Activated CD4-positive, alpha-beta T cell treated with anti-CD3 and anti-CD28 coated beads, Interleukin-2, amount 50 U/mL, for 4 hours (primary cell): ENCODE data around the gene CLDND2.

Source experiments
- DNase-seq, 2 experiments: peaks; one replicate each; pipeline ENCODE4 v3.0.0-alpha.2; 2020

Gene CLDND2

GRCh38 chr19:51380379-51380778 is 11.6 kb upstream of the CLDND2 start:
- no peak for DNase-seq

GRCh38 chr19:51377422-51377821 is 8.6 kb upstream of the CLDND2 start:
- no peak for DNase-seq

- no peak for DNase-seq
These were observed 6.9 kb upstream of the CLDND2 start for GRCh38 chr19:51375504-51376221.

GRCh38 chr19:51372649-51373504 is 4.1 kb upstream of the CLDND2 start, which contains the start of gene NKG7:
Gene NKG7 (minus strand): TSS chr19:51372654. CDS start chr19:51372535, 119 bp downstream.
- DNase-seq = peak; percentile 68 to 74

GRCh38 chr19:51372021-51372648 is 3.3 kb upstream of the CLDND2 start:
- no peak for DNase-seq

GRCh38 chr19:51371186-51371690 is 2.4 kb upstream of the CLDND2 start:
- DNase-seq = no peak

GRCh38 chr19:51370230-51370629 is 1.4 kb upstream of the CLDND2 start:
- no peak for DNase-seq

GRCh38 chr19:51367565-51368365 is 1.0 kb downstream of the CLDND2 start:
- DNase-seq = peak; percentile 94 to 95

GRCh38 chr19:51367255-51367564 is 1.6 kb downstream of the CLDND2 start:
- DNase-seq = no peak

- peak; percentile 91 for DNase-seq
These were observed 2.2 kb downstream of the CLDND2 start for GRCh38 chr19:51366389-51367254.

GRCh38 chr19:51365965-51366388 is 2.8 kb downstream of the CLDND2 start, which contains the start of gene ETFB:
Gene ETFB (minus strand): TSS chr19:51366388. CDS start chr19:51366326, 62 bp downstream.
- no peak for DNase-seq

GRCh38 chr19:51365211-51365964 is 3.4 kb downstream of the CLDND2 start:
- no peak for DNase-seq

GRCh38 chr19:51364200-51365106 is 4.3 kb downstream of the CLDND2 start:
- DNase-seq = no peak

GRCh38 chr19:51361239-51361638 is 7.6 kb downstream of the CLDND2 start:
- DNase-seq = no peak

GRCh38 chr19:51359294-51359693 is 9.5 kb downstream of the CLDND2 start:
- DNase-seq = no peak

- DNase-seq = no peak
These were observed 10.9 kb downstream of the CLDND2 start for GRCh38 chr19:51357952-51358351.

- DNase-seq = no peak
These were observed 12.5 kb downstream of the CLDND2 start for GRCh38 chr19:51356159-51356801.

- no peak for DNase-seq
These were observed 14.1 kb downstream of the CLDND2 start for GRCh38 chr19:51354742-51355148.
